ENCODE measurements around the gene PPM1L.
A peak's percentile ranks its signal among the peaks of the same experiment; 100 is the strongest.

PPM1L gene

DNA sequence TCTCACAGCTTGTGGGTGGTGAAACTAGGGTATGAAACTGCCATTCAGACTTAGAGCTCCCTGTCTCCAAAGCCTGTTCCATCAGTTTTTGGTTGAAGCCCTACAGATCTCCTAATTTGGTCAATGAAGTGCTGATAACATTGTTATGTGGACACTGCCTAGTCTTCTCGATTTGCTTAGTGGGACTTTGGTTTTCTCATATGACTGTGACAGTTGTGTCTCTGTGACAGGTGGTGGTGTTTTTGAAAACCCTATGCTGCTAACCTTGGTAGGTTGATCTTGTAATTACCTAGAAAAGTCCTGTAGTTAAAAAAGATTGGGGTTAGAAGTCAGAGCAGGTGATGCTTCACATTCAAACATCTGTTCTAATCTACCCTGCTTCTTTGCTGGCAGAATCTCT, 9.2 kb downstream of the PPM1L start:
- DNase-seq, result no peak

DNA sequence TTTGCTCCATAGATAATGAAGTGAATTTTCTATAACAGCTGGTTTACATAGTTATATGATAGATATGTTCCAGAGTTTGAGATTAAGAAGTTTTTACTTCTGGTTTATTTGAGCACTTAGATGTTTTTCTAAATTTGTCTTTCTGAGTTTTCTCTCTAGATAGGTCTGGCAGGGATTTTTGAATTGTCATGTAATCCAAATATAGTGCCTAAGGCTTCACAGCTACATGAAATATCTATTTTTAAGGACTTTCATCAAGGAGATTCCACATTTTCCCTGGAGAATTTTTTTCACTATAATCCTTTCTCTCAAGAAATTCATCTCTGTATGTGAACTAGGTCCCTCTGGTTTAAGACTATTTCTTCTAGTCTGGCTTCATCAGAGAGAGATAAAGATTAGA, 12.0 kb downstream of the PPM1L start:
- no peak for DNase-seq

DNA sequence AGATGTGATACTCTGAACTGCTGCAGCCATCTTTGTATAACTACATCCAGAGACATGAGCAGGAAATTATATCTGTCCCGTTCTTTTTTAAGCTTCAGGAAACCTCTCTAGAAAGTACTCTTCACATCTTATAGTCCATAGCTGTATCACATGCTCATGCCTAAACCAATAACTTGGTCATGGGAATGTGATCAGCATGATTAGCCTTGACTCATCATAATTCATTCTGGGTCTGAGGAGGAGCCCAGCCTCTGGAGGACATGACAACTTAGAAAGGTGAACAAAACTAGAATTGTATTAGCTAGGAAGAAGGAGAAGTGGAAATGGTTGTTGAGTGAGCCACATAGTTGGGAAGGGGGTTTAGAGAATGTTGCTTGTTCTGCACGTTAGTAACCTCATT, 12.9 kb downstream of the PPM1L start:
- no peak for DNase-seq

DNA sequence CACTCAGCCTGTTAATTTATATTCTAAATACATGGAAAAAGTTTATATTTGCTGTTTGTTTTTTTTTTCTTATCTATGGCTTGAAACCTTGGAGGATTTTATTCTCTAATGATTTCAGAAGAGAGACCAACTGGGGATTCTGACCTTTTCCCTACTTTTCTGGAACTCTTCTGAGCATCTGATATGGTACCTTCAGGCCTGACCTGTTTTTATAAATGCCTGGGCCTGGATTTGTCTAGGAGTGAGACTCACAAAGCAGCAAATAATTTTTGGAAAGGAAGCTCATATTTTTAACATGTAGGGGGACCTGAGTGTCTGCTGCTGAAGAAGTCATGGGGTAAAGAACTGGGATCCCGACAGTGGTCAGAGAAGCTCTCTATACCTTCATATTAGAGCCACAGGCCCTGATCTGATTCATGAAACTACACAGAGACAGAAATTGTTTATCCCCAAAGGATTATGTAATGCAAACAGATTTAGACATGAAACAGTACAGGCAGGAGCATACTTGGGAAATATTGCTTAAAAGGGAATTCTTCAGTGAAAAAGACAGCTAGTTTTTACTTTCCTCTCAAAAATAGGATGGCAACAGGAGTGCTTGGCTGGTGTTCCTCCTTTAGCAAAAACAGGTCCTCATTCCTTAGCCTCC, 15.9 kb downstream of the PPM1L start:
- no peak for DNase-seq

DNA sequence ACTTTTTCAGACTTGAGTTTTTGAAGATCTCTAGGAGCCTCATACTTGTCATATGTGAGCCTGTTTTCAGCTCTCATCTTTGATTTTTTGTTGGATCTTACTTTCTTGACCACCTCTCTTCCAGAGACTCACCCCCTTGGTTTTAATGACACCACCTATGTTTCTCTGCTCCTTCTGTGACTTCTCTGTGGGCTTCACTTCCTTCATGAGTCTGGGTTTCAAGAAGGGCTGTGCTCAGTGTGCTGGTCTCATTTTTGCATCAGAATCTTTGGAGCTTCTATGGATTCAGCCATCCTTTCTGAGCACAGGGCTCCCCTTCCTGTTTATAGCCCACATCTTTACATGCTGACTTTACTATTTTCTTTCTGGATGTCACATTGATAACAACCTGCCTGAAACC, 17.7 kb downstream of the PPM1L start:
- DNase-seq, result peak; percentile 27

DNA sequence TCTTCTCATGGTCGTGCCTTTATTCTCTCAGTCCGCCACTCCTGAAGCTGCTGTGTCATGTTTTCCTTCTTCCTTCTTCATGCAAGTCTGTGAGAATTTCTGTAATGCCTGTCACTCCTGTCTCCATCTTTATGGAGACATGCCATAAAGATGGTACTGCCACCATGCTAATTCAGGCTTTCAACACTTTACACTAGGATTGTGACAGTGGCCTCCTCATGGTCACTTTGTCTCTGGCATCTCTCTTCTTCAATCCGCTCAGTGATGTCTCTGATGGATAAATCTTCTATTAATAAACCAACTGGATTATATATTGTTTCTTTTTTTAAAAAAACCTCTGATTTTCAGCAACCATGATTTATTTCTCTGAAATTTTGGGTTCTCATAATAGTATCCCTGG, 18.1 kb downstream of the PPM1L start:
- no peak for DNase-seq

DNA sequence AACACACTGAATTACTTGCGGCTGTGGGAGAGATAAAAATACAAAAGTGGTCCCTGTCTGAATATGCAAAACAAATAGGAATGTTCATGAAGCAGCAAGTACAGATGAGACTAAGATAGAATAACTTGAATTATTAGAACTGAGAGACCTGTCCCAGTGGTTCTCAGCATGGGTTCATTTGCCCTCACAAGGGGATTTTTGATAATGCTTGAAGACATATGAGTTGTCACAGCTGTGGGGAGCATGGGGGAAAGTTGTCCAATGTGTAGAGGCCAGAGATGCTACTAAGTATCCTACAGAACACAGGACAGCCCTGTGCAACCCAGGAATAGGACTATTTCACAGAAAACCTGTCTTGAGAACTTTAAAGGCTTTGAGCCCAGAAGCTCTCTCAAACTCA, 22.4 kb downstream of the PPM1L start:
- DNase-seq, result no peak

DNA sequence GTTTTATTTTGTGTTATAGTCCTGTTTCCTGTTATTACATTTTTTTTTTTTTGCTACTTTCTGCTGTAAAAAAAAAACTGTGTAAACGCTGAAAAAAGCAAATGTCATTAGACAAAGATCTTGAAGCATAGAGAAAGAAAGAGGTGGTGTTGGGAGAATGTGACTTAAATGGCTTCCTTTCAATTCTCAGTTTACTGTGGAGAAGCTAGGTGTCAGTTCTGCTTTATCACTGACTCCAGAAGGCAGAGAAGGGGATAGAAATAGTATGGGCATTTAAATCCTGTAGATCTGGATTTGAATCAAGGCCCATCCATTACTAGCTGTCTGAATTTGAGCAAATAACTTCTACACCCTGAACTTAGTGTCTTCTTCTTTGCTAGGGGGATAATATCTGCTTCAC, 23.0 kb downstream of the PPM1L start:
- no peak for DNase-seq

DNA sequence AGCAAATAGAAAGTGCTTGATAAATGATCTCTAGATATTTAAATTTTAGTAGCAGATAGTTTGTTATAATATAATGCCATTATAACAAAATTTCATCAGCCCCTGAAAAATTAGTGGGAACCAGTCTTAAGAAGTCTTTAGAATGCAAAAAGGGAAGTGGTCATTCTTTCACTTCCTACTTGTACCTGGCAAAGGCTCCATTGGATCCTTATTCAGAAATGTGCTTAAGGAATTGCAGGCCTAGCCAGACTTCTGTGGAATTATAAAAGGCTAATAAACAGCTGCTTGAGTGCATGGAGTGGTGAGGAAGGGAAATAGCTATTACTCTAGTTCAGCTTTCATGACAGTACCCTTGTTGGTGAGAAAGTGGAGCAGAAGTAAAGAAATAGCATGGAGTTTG, 24.2 kb downstream of the PPM1L start:
- peak; percentile 58 for DNase-seq

DNA sequence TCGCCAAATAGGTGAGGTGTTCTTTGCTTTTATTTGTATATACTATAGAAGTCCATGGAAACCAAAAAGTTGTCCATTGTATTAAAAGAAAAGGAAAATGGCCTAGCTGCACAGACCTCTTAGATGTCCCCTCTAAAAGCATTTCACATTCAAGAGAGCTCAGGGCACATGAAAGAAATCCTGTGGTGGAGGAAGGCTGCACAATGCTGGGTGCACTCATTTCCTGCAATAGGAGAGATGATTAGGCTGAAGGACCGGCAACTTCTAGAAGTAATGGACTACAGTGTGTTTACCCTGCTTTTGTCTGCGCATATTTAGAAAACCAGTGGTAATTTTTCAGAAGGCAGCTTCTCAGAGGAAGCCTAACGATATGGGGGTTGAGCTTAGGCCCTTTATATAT, 25.4 kb downstream of the PPM1L start:
- DNase-seq, result no peak

DNA sequence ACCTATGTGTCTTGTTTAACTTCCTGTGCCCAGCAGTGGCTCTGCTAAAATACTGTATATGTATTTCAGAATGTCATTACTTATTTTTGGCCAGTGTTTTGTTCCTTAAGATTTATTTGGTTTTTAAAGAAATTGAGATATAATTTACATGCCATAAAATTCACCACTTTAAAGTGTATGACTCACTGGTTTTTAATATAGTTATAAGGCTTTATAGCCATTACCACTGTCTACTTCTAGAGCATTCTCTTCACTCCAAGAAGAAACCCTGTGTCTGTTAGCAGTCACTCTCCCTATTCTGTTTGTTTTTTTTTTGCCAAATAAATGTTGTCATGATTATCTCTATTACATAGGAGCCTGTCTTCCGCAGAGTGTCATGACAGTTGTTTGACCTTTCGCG, 25.8 kb downstream of the PPM1L start:
- DNase-seq, result no peak

DNA sequence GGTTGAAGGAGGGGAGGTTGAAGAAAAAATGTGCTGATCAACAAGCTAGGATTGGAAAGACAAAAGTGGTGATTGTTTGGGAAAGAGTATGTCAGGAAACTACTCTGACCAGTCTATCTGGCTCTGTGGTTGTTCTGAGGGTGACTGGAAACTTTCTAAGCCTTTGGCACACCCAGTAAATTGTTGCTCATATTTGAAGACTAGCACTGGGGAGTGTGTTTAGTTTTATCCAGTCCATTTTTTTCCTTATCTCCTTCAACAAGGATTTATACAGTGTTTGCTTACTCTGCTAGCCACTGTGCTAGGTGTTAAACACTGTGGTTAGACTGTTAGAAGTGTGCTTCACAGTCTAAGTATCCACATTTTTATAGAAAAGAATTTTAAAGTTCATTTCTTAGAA, 28.8 kb downstream of the PPM1L start:
- no peak for DNase-seq

DNA sequence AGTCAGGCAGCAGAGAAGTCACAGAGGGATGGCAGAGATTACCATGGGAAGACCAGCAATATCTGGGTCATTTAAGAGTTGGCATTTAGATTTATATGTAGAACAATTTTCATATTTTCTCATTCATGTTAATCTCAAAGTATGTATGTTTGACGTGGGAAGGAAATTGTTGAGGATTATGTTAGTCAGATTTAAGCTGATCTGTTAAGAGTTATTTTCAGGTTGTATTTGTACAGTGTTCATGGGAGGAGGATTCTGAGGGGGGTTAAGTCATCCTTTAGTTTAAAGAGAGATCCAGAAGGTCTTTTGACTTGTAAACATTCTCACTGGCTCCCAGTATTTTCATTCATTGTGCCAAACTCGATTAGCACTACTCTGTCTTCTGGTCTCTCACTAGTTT, 34.7 kb downstream of the PPM1L start:
- DNase-seq, result no peak

DNA sequence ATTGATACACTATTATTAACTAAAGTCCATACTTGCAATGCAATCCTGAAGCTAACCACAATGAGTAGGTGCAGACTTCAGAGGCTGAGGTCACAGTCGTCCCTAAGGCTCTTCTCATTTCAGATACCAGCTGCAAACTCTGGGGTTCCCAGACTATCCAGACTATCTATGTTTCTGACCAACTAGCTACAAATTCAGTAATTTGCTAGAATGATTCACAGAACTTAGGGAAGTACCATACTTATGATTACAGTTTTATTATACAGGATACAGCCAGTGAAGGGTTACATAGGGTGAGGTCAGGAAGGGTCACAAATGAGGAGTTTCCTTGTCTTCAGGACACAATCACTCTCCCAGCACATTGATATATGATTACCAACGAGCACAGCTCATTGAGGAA, 36.5 kb downstream of the PPM1L start:
- peak; percentile 44 for DNase-seq

DNA sequence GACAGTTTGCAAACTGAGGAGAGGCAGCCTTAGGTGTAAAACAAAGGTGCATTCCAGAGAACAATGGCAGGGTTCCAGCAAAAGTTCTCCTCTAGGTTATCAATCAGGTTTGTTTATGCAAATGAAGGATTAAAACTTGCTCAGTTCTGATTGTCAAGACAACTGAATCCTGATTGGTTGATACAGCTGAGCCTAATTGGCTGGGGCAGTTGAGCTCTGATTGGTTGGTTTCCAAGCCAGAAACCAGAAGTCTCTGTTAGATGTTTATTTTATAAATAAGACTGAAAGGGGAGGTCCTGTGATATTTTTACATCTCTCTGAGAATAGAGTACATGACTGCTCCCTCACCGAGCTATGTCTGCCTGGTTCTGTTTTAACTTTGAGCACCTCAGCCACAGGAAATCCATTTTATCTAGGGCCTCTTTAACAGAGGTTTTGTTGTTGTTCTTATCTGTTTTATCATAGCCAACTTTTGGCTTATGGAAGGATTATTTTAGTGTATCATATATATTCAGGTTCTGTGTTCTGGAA, 37.8 kb downstream of the PPM1L start:
- no peak for DNase-seq

DNA sequence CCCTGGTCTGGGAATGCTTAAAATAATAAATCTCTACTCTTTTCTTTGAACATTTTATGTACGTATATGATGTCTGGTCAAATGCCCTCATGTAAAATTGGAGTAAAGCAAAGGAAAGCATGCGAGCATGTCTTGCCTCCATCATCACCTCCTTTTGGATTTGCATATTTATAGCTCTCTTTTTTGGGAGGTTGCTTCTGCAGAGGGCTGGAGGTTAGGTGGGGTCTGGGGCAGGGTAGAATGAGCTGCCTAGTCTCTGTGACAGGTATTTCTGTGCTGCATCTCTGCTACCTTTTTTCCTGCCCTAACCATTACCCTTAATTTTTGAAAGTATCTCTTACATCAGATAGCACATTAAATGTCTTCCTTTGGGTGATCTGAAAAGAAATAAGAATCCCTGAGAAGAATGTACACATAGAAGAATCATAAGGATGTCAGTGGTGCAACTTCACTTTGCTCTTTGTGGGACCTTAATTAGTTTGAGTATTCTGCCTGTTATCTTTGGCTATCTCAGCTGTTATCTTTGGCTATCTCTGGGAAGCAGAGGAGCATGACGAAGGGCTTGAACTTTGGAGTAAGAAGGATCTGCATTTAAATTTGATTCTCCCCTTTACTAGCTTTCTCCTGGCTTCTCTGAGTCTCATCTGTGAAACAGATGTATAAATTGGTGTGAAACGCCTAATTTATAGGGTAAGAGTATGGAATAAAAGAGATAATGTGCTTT, 40.2 kb downstream of the PPM1L start:
- DNase-seq, result no peak

DNA sequence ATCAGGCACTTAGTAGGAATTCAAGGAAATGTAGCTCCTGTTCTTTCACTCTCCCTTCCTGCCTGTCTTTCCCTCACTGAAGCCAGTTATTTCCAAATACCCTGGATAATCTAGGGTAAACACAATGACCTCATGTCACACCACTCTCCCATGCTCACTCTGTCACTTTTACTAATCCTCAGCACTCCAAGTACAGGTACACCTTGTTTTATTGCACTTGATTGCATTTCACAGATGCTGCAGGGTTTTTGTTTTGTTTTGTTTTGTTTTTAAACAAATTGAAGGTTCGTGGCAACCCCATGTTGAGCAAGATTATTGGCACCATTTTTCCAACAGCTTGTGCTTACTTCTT, 40.8 kb downstream of the PPM1L start:
- no peak for DNase-seq

DNA sequence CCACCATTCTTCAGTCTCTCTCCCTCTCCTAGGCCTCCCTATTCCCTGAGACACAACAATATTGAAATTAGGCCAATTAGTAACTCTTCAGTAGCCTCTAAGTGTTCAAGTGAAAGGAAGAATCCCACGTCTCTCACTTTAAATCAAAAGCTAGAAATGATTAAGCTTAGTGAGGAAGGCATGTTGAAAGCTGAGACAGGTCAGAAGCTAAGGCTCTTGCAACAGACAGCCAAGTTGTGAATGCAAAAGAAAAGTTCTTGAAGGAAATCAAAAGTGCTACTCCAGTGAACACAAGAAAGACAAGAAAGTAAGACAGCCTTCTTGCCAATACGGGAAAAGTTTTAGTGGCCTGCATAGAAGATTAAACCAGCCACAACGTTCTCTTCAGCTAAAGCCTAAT, 41.3 kb downstream of the PPM1L start:
- no peak for DNase-seq

DNA sequence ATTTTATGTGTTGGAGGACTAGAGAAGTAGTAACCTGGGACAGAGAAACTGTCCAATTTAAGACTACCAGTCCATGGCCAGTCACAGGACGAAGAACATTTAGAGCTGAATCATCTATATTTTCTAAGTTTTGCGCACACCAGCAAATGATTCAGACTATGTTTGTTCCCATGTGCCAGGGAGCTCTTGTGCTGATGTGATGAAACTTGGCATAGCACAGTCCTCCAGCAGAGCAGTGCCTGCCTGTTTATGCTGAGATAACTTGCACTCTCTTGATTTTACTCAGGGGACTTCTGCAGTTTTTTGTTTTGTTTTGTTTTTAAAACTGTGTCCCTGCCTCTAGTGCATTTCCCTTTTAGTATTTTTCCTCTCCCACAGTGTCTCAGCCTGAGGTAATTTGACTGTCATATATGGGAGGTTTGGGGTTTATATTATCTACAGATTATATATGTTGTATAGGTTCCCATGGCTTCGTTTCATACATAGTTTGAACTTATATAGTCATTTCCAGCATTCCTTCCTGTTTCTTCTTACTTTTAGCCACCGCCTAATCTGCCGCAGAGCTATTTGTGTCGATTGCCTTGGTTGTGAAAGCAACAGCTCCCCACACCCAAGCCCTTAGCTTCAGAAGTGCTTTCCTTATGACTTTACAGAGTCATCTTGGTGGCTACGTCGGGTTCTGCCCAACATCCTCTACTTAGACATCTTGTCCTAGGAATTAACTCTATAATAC, 45.5 kb downstream of the PPM1L start:
- DNase-seq, result peak; percentile 92

DNA sequence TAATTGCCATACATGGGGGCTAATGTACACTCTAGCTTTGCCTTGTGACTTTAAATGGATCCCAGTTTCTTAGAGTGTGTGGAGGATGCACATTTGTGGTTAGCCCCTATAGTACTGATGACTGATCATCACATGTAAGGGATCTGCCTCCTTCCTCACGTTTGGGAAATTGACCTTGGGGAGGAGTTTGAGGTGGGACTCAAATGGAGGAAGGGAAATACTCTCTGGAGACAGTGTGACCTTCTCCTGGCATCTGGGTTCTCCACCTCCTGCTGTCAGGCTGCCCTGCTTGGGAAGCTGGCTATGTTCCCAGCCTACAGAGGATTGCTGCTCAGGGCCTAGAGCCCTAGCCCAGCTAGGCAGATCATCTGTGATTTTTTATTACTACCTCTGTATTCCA, 48.7 kb downstream of the PPM1L start:
- peak; percentile 58 for DNase-seq

DNA sequence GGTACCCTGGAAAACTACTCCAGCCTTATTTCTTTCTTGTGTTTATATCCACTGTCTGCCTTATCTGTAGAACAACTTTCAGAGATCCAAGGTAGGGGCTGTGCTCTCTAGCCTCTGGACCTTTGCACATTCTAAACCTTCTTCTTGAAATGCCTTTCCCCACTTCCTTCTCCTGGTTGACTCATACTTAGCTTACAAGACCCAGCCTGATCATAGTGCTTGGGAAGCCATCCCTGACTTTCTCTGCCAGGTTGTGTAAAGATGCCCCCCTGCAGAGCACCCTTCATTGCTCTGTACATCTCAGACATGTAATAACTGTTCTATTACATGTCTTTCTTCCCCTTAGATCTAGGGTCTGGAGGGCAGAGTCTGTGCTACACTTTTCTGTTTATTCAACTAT, 50.1 kb downstream of the PPM1L start:
- DNase-seq, result no peak

DNA sequence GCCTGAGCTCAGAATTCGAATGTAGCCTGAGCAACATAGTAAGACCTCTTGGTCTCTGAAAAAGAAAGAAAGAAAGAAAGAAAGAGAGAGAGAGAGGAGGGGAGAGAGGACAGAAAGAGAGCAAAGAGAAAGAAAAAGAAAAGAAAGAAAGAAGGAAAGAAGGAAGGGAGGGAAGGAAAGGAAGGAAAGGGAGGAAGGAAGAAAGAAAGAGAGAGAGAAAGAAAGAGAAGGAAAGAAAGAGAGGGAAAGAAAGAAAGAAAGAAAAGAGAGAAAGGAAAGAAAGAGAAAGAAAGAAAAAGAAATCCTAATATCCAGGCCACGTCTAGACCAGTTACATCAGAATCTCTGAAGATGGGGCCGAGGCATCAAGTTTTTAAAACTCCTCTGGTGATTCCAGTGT, 50.7 kb downstream of the PPM1L start:
- DNase-seq, result no peak

DNA sequence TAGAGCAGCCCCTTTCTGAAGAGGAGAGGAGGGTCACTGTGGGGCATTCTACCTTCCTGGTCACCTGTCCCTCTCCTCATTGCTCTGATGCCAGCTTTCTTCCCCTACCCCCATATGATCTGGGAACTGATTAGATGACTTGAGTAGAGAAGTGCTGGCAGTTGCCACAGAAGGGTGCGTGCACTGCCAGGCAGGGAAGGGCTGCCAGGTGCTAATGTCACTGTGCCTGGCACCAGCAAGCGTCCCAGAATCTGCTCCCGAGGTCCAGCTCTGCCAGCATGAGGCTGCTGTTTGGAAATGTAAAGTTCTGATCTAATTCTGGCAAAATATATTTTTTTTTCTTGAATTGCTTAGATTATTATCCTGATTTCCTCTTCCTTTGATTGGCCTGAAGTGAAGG, 52.8 kb downstream of the PPM1L start:
- DNase-seq, result no peak

DNA sequence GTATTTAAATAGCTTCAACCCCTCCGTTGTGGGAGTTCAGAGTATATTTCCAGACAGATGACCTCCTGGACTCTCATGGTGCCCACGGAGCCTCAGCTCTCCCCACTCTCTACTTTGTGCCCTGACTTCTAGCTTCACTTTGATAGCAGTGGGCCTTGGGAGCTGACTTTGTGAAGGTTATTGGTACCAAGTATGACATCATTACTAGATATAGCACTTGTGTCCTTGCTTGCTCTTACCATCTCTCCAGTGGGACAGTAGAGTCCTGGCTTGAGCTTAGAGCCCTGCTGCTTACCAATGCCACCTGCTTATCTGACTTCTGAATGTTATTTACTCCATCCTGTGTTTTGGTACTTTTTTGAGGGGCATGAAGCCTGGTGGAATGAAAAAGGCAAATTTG, 53.4 kb downstream of the PPM1L start:
- no peak for DNase-seq
